HepG2 (cell line): Measurements from ENCODE around the gene KLF16. TPM values are rescaled to one million over a fixed set of nuclear protein-coding genes. Genes with fewer than 3 reads are reported as not detected.

Experiments used
- AHDC1 ChIP-seq: sonication (generic); formaldehyde crosslinking; IDR thresholded peaks from 2 replicates; pipeline ENCODE4 v1.5.1; 2020; ENCODE audit warnings: mild to moderate bottlenecking, missing genetic modification reagents, borderline replicate concordance
- ATF7-NPFF ChIP-seq: sonication (generic); formaldehyde crosslinking; IDR thresholded peaks from 2 replicates; pipeline ENCODE4 v1.8.1; 2023; ENCODE audit warnings: mild to moderate bottlenecking, low read depth, missing genetic modification reagents, moderate library complexity
- BHLHE40 ChIP-seq: IDR thresholded peaks from 2 replicates; pipeline ENCODE4 v1.6.1; 2011; ENCODE audit warnings: low read length, improper control_type of control experiment
- CREM ChIP-seq, 2 experiments: sonication (generic) in 1 of 2; formaldehyde crosslinking in 1 of 2; IDR thresholded peaks; 2 replicates each; pipeline versions ENCODE4 v1.4.0 to v1.6.1; 2016 to 2020; ENCODE audit warnings: antibody characterized with exemption in 1 of 2, mild to moderate bottlenecking in 1 of 2, missing genetic modification reagents in 1 of 2
- DR1 ChIP-seq: sonication (generic); formaldehyde crosslinking; IDR thresholded peaks from 2 replicates; pipeline ENCODE4 v1.8.0; 2021; ENCODE audit warnings: mild to moderate bottlenecking, missing genetic modification reagents, inconsistent platforms
- GPBP1L1 ChIP-seq: sonication (generic); formaldehyde crosslinking; IDR thresholded peaks from 2 replicates; pipeline ENCODE4 v1.5.0; 2020; ENCODE audit warnings: mild to moderate bottlenecking, missing genetic modification reagents
- JDP2 ChIP-seq: sonication (generic); formaldehyde crosslinking; IDR thresholded peaks from 2 replicates; pipeline ENCODE4 v1.8.1; 2022; ENCODE audit warnings: missing genetic modification reagents, borderline replicate concordance
- MAFF ChIP-seq: IDR thresholded peaks from 2 replicates; pipeline ENCODE4 v1.6.1; 2011; ENCODE audit warnings: low read depth, low read length, improper control_type of control experiment
- SALL2 ChIP-seq: sonication (generic); formaldehyde crosslinking; IDR thresholded peaks from 2 replicates; pipeline ENCODE4 v1.8.1; 2023; ENCODE audit warnings: mild to moderate bottlenecking, missing genetic modification reagents, inconsistent platforms
- SMC3 ChIP-seq: IDR thresholded peaks from 2 replicates; pipeline ENCODE4 v1.6.1; 2011; ENCODE audit warnings: low read length, improper control_type of control experiment
- TBX2 ChIP-seq: sonication (generic); formaldehyde crosslinking; IDR thresholded peaks from 2 replicates; pipeline ENCODE4 v1.5.0; 2020; ENCODE audit warnings: missing genetic modification reagents, mild to moderate bottlenecking, borderline replicate concordance
- ZBTB43 ChIP-seq: sonication (generic); formaldehyde crosslinking; conservative IDR thresholded peaks from 2 replicates; pipeline ENCODE4 v1.4.0; 2020; ENCODE audit warnings: missing genetic modification reagents
- ZNF282 ChIP-seq: fragments of 450-650 bp; IDR thresholded peaks from 2 replicates; pipeline ENCODE4 v1.6.1; 2018; ENCODE audit not compliant: partially characterized antibody
- ZNF577 ChIP-seq: sonication (generic); formaldehyde crosslinking; IDR thresholded peaks from 2 replicates; pipeline ENCODE4 v1.4.0; 2020; ENCODE audit warnings: mild to moderate bottlenecking, low read depth, missing genetic modification reagents, borderline replicate concordance
- ZNF782 ChIP-seq: sonication (generic); formaldehyde crosslinking; IDR thresholded peaks from 2 replicates; pipeline ENCODE4 v1.4.0; 2020; ENCODE audit warnings: missing genetic modification reagents, mild to moderate bottlenecking, borderline replicate concordance
- polyA plus RNA-seq, 8 experiments: library from polyadenylated mRNA; depleted of rRNA in 3 of 8; stranded (reverse) in 7 of 8; unstranded in 1 of 8; fragments of >200 nt; fragmentation: Illumina TruSeq in 4 of 8; extraction: Trizol in 4 of 8; gene quantifications; 2 replicates each; pipeline versions ENCODE4 v1.2.1 to v1.2.3, GENCODE V29; 2011 to 2016; ENCODE audit warnings: low read depth in 4 of 8, missing spikeins in 1 of 8, mixed read lengths in 1 of 8; ENCODE audit not compliant: insufficient read depth in 1 of 8
- total RNA-seq, 5 experiments: library from RNA; depleted of rRNA; stranded (reverse); fragments of >200 nt; fragmentation: Illumina TruSeq; extraction: Trizol; gene quantifications; 2 replicates each; pipeline ENCODE4 v1.2.3, GENCODE V29; 2016; ENCODE audit warnings: low read depth in 1 of 5

KLF16 gene
- total and polyA plus RNA-seq, 2 of the 13 experiments (the other 11 are each of a cell fraction or from before 2014, with no cell fraction given), result 3.5 to 6.7 TPM

GRCh38 chr19:1853295-1854038 lies 9.9 kb downstream of the KLF16 start (continued):
- no peak for TF ChIP-seq AHDC1
- no peak for TF ChIP-seq GPBP1L1 (CRISPR knock-in tag)
- no peak for TF ChIP-seq ZNF282
- TF ChIP-seq DR1 (CRISPR knock-in tag), result no peak
- no peak for TF ChIP-seq ZBTB43
- TF ChIP-seq MAFF, result no peak; the same call in 1 of the 2 replicates
- TF ChIP-seq ZNF782 (CRISPR knock-in tag), result 0 out of 2 replicates have a peak, but pooled peaks have one; percentile 15
- TF ChIP-seq SMC3, result peak; percentile 8; the same call in 1 of the 2 replicates
- TF ChIP-seq CREM (IDR thresholded peaks at IDR 0.05), result no peak
- no peak for TF ChIP-seq CREM (CRISPR knock-in tag; IDR thresholded peaks at IDR 0.05)
- TF ChIP-seq JDP2 (CRISPR knock-in tag), result no peak
- TF ChIP-seq ATF7-NPFF, result 0 out of 2 replicates have a peak, but pooled peaks have one; percentile 29
- TF ChIP-seq BHLHE40, result peak; percentile 90
- TF ChIP-seq SALL2 (CRISPR knock-in tag), result no peak
- 0 out of 2 replicates have a peak, but pooled peaks have one; percentile 26 for TF ChIP-seq TBX2 (CRISPR knock-in tag)
- TF ChIP-seq ZNF577 (CRISPR knock-in tag), result no peak
